Gastrocnemius medialis (tissue), 4 donors: ENCODE measurements around the gene ELL2.

Source experiments
- CTCF ChIP-seq, 5 experiments: fragments of 450-650 bp in 3 of 5; fragments of 200-600 bp in 2 of 5; sonication (generic) in 2 of 5; IDR thresholded peaks in 4 of 5; conservative IDR thresholded peaks in 1 of 5; 1 replicate in 4 of 5; 2 replicates in 1 of 5; pipeline ENCODE4 v1.5.1; 2016 to 2019; ENCODE audit warnings: antibody characterized with exemption in 5 of 5, mild to moderate bottlenecking in 3 of 5, moderate library complexity in 3 of 5
- POLR2A ChIP-seq, 2 donors: fragments of 450-650 bp; IDR thresholded peaks; one replicate each; pipeline ENCODE4 v1.6.1; 2017; ENCODE audit warnings: antibody characterized with exemption in 2 of 2, mild to moderate bottlenecking in 2 of 2, moderate library complexity in 2 of 2

- TF ChIP-seq POLR2A (IDR thresholded peaks at IDR 0.05): no peak
- no peak for TF ChIP-seq CTCF (IDR thresholded peaks at IDR 0.05 in 4 of 5, conservative IDR thresholded peaks at IDR 0.05 in 1 of 5)
Observed at GRCh38 chr5:95887977-95888376, 73.7 kb downstream of the ELL2 start.
